ENCODE measurements around the gene IGFALS. TPM values are rescaled to one million over a fixed set of nuclear protein-coding genes. Genes with fewer than 3 reads are reported as not detected.

IGFALS gene
- total RNA-seq, 2 donors from 2014 or later: 0.82 to 1.9 TPM

GRCh38 chr16:1786242-1787055 is 7.1 kb downstream of the IGFALS start:
- 90% methylated on average over 49 of the region's 51 CpGs for WGBS
- no peaks in the 10 kb centered on the region for H3K9me3 ChIP-seq
- intact Hi-C loops (cut with DNase I): no loop called here
- H3K27ac ChIP-seq: no peak overlapping the region
- DNase-seq (ENCODE audit: low spot score): no peak
- no peak overlapping the region for H3K4me3 ChIP-seq
- H3K4me1 ChIP-seq (replicated peaks): peaks cover 9% of the 10 kb centered on the region
- H3K27me3 ChIP-seq (replicated peaks; ENCODE audit: insufficient read depth): no peaks in the 10 kb centered on the region
- no peak for TF ChIP-seq POLR2A (IDR thresholded peaks at IDR 0.05)
- TF ChIP-seq POLR2AphosphoS5 (IDR thresholded peaks at IDR 0.05): no peak
- TF ChIP-seq, protein P1, sequence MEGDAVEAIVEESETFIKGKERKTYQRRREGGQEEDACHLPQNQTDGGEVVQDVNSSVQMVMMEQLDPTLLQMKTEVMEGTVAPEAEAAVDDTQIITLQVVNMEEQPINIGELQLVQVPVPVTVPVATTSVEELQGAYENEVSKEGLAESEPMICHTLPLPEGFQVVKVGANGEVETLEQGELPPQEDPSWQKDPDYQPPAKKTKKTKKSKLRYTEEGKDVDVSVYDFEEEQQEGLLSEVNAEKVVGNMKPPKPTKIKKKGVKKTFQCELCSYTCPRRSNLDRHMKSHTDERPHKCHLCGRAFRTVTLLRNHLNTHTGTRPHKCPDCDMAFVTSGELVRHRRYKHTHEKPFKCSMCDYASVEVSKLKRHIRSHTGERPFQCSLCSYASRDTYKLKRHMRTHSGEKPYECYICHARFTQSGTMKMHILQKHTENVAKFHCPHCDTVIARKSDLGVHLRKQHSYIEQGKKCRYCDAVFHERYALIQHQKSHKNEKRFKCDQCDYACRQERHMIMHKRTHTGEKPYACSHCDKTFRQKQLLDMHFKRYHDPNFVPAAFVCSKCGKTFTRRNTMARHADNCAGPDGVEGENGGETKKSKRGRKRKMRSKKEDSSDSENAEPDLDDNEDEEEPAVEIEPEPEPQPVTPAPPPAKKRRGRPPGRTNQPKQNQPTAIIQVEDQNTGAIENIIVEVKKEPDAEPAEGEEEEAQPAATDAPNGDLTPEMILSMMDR (IDR thresholded peaks at IDR 0.05): no peak
- H3K36me3 ChIP-seq: no peaks in the 10 kb centered on the region

DNA sequence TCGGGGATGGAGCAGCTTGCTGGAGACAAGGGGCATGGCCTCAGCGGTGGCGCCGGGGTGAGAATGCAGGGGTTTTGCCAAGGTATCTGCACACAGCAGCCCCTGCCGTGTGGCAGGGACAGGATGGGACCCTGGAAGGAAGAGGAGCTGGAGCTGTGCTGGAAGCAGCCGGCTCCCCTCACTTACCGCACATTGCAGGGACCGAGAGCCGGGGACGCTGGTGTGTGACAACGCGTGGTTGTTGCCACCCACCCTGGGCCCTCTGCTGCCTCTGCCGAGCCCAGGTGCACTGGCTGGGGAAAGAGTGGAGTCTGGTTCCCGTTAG is 7.7 kb downstream of the IGFALS start:
- Histone ChIP-seq H3K4me3 (no peak overlapping the region), H3K4me1 (replicated peaks) (peaks cover 14% of the 10 kb centered on the region), H3K9me3 (no peaks in the 10 kb centered on the region), H3K36me3 (no peaks in the 10 kb centered on the region), H3K27ac (no peak overlapping the region), H3K27me3 (replicated peaks; ENCODE audit: insufficient read depth) (no peaks in the 10 kb centered on the region)
- DNase-seq (ENCODE audit: low spot score): no peak
- 79% methylated on average over 14 of the region's 14 CpGs for WGBS
- TF ChIP-seq, protein P1 (IDR thresholded peaks at IDR 0.05): no peak
- no peak for TF ChIP-seq POLR2A (IDR thresholded peaks at IDR 0.05)
- TF ChIP-seq POLR2AphosphoS5 (IDR thresholded peaks at IDR 0.05): no peak
- intact Hi-C loops (cut with DNase I): no loop called here

- Histone ChIP-seq H3K4me1 (replicated peaks) (peaks cover 14% of the 10 kb centered on the region), H3K36me3 (no peaks in the 10 kb centered on the region)
Measured at GRCh38 chr16:1784977-1785845, 8.3 kb downstream of the IGFALS start.

DNA sequence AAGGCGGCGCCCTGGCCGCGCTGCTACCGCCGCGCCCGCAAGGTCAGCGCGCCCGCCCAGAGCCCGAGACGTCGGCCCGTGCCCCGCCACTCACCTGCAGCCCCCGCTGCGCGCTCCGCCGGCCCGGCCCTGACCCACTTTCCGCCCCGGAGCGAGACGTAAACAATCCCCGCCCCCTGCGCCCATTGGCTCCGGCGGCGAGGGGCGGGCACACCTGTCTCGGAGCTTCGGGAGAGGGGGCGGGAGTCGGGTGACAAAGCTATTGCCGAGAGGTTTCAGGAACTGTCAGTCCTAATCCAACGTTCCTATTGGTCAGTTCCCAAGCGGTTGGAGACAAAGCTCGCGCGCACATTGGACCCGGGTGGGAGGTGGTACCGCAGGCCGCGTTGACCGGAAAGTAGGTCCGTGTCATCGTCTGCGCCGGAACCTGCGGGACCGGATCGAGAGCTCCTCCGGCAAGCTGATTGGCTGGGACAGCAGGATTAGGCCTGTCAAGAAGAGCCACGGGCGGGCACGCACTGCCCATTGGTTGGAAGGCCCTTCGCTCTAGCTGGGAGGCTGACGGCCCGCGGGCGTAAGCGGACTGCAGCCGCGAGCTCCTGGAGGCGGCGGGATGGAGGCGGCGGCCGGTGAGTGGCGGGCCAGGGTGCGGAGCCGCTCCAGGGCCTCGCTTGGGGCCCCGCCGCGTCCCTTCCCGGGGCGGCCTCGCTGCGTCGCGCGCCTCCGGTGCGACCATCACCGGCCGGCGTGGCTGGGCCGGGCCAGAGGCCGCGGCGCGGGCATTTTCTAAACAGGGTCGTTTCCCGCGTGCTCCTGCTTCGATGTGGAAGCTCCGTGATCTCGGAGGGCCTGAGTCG is 10.9 kb downstream of the IGFALS start, which contains the start of the genes NUBP2 and SPSB3:
TSS of gene NUBP2 (plus strand) at position 553 of the 857 bp plus-strand sequence. CDS start at position 614, 61 bp downstream.
TSS of gene SPSB3 (minus strand) at position 164 of the 857 bp plus-strand sequence. CDS start 1,088 bp downstream, outside the sequence.
- peak; percentile 100 for DNase-seq (ENCODE audit: low spot score)
- intact Hi-C loops (cut with DNase I): no loop called here
- Histone ChIP-seq H3K4me1 (replicated peaks) (peaks cover 14% of the 10 kb centered on the region), H3K9me3 (no peaks in the 10 kb centered on the region), H3K27ac (peak within 1 kb of the TSS; percentile 72 to 83), H3K36me3 (peaks cover 2 to 8% of the 10 kb centered on the region in 2 donors), H3K4me3 (peak within 1 kb of the TSS; percentile 88 to 98), H3K27me3 (replicated peaks; ENCODE audit: insufficient read depth) (no peaks in the 10 kb centered on the region)
- under 1% methylated on average over 78 of the region's 102 CpGs for WGBS
- TF ChIP-seq, protein P1 (IDR thresholded peaks at IDR 0.05): peak in 1 of 4 experiments; percentile 10
- TF ChIP-seq POLR2AphosphoS5 (IDR thresholded peaks at IDR 0.05) (peak; percentile 98), POLR2A (IDR thresholded peaks at IDR 0.05) (peak; percentile 74)

More at GRCh38 chr16:1784977-1785845, 8.3 kb downstream of the IGFALS start:
- no peak for DNase-seq (ENCODE audit: low spot score)
- H3K9me3 ChIP-seq: no peaks in the 10 kb centered on the region
- 74% methylated on average over 22 of the region's 26 CpGs for WGBS
- H3K4me3 ChIP-seq: no peak overlapping the region
- intact Hi-C loops (cut with DNase I): no loop called here
- TF ChIP-seq POLR2AphosphoS5 (IDR thresholded peaks at IDR 0.05) (no peak), POLR2A (IDR thresholded peaks at IDR 0.05) (no peak)
- no peaks in the 10 kb centered on the region for H3K27me3 ChIP-seq (replicated peaks; ENCODE audit: insufficient read depth)
- no peak overlapping the region for H3K27ac ChIP-seq

Data from prostate gland (tissue), 2 donors.